GM12864 (cell line): ENCODE measurements around the gene CFB.

Source experiments
- DNase-seq: peaks from one replicate; pipeline ENCODE4 v3.0.0-alpha.2; 2011; ENCODE audit warnings: low read depth
- H3K4me3 ChIP-seq: 2 replicates; pipeline ENCODE4 v1.5.1; 2011; ENCODE audit warnings: mild to moderate bottlenecking, low read depth, low read length, control low read depth
- TF ChIP-seq, protein P1 (sequence below): IDR thresholded peaks from 2 replicates; pipeline ENCODE4 v1.5.1; 2011; ENCODE audit warnings: low read depth, mild to moderate bottlenecking, moderate library complexity, low read length, control low read depth, inconsistent platforms; ENCODE audit errors: missing control alignments

The CFB gene

DNA sequence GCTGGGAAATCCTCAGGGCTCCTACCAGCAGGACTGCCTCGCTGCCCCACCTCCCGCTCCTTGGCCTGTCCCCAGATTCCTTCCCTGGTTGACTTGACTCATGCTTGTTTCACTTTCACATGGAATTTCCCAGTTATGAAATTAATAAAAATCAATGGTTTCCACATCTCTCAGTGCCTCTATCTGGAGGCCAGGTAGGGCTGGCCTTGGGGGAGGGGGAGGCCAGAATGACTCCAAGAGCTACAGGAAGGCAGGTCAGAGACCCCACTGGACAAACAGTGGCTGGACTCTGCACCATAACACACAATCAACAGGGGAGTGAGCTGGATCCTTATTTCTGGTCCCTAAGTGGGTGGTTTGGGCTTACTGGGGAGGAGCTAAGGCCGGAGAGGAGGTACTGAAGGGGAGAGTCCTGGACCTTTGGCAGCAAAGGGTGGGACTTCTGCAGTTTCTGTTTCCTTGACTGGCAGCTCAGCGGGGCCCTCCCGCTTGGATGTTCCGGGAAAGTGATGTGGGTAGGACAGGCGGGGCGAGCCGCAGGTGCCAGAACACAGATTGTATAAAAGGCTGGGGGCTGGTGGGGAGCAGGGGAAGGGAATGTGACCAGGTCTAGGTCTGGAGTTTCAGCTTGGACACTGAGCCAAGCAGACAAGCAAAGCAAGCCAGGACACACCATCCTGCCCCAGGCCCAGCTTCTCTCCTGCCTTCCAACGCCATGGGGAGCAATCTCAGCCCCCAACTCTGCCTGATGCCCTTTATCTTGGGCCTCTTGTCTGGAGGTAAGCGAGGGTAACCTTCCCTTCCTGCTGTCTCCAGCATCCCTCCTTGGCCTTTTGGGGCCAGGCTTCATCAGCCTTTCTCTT, at the start of gene CFB:
Gene CFB, plus strand, starts transcription at position 589 of the 863 bp plus-strand sequence. Its CDS starts 127 bp downstream, at position 716.
- H3K4me3 ChIP-seq: no peak within 1 kb of the TSS
- no peak for DNase-seq
- TF ChIP-seq, protein P1, sequence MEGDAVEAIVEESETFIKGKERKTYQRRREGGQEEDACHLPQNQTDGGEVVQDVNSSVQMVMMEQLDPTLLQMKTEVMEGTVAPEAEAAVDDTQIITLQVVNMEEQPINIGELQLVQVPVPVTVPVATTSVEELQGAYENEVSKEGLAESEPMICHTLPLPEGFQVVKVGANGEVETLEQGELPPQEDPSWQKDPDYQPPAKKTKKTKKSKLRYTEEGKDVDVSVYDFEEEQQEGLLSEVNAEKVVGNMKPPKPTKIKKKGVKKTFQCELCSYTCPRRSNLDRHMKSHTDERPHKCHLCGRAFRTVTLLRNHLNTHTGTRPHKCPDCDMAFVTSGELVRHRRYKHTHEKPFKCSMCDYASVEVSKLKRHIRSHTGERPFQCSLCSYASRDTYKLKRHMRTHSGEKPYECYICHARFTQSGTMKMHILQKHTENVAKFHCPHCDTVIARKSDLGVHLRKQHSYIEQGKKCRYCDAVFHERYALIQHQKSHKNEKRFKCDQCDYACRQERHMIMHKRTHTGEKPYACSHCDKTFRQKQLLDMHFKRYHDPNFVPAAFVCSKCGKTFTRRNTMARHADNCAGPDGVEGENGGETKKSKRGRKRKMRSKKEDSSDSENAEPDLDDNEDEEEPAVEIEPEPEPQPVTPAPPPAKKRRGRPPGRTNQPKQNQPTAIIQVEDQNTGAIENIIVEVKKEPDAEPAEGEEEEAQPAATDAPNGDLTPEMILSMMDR: no peak

DNA sequence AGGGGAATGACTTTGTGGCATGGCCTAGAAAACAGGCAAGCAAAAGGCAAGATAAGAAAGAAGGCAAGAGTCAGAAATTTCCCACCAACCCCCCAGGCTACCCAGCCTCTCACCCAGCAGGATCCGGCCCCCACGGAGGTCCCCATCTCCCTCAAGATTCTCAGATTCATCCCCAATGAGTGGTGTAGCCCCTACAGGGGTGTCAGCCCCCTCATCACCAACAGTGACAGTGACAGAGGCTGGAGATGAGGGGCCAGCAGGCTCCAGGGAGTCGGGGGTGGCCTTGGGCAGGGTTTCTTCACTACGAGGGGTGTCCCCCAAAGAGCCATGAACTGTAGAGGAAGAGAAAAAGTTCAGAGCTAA, 49.4 kb upstream of the CFB start:
- no peak for DNase-seq
- TF ChIP-seq, protein P1: no peak
- peak overlapping the region; percentile 94 for H3K4me3 ChIP-seq

DNA sequence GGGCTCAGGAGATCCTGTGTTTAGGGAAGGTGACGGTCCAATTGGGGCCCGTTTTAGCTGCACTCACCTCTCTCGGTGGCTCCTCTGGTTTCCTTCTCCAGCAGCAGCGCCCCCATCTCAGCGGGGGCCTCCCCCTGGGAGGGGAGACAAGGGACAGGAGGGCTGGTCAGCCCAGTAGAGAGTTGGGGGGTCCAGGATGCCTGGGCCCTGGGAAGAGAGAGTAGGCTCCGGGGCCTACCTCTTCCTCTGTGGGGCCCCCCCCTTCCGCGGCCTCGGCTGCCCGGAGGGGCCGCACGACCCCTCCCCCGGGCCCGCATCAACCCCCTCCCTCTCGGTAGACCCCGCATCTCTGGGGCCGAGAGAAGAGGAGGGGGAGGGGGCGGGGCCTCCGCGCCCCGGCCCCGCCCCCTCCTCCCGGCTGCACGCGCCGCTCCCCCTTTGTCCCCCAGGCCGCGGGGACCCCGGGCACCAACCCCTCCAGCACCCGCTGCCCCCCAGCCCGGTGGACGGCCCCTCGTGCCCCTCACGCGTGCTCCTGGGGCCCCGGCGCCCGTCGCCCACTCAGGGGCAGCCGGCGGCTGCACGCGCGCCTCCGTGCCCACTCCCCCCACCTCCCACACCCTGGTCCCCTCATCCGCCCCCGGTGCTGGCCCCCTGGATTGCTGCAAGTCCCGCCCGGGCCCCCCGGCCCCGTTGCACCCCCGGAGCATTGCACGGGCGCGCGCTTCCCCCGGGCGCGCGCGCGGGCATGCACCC, 48.9 kb upstream of the CFB start:
- DNase-seq: no peak
- peak overlapping the region; percentile 94 for H3K4me3 ChIP-seq
- TF ChIP-seq, protein P1: no peak

DNA sequence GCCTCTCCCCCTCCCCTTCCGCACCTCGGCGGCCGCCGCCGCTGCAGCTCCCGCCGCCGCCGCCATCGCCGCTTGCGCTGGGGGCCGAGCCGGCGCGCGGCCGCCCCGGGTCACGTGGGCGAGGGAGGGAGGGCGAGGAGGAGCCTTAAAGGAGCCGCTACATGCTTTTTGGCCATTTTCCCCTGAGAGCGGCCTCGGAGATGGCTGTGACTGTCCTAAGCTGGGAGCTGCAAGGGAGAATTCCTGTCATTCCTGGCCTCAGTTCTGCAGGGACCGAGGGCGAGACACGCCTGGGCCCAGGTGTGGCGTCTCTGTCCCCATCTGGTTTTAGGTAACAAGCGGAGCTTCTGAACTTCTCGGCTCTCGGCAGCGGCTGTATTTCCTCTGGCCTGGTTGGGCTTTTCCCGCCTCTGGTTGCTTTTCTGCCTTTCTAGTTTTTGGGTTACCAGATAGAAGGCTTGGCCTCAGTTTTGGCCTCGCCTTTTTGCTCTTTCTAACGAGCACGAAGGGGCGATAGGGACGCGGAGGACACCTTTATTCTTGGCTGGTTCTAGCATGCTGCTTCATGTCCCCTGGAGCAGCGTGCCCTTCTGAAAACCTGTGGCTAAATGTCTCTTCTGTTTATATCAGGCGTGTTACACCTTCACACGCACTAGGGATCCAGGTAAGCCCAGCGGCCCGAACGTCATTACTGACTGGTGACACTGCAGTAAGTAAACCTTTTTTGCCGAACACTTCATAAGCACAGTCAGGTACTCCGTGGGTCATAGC, 48.1 kb upstream of the CFB start, which contains the start of gene EHMT2:
Gene EHMT2, minus strand, starts transcription at position 87 of the 771 bp plus-strand sequence. Its CDS starts 21 bp downstream, at position 66.
- peak within 1 kb of the TSS; percentile 94 for H3K4me3 ChIP-seq
- TF ChIP-seq, protein P1: peak; percentile 2
- DNase-seq: no peak

DNA sequence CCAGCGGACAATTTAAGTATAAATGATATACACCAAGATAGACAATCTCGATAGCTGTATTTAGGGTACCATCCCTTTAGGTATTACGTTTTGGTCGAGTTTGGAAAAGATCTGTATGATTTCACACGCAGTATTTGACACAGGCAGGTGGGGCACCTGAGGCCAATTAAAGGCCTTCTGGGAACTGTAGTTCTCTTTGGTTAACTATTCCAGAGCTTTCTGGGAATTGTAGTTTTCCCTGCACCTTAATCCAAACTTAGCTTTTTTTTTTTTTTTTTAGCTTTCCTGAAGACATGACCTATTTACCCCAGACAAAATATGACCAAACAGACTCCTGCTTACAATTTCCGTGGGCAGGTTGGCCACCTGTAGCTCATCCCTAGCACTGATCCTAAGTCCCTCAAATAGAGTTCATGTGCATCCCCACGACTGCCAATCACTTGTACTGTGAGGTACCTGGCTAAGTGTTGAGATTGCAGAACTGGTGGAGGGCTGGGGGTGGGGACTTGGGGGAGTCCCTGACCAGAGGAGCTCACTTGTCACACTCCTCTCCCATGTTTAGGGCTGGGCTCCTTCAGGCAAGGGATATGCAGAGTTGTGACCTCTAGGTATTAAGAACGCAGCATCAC, 47.4 kb upstream of the CFB start:
- DNase-seq: no peak

DNA sequence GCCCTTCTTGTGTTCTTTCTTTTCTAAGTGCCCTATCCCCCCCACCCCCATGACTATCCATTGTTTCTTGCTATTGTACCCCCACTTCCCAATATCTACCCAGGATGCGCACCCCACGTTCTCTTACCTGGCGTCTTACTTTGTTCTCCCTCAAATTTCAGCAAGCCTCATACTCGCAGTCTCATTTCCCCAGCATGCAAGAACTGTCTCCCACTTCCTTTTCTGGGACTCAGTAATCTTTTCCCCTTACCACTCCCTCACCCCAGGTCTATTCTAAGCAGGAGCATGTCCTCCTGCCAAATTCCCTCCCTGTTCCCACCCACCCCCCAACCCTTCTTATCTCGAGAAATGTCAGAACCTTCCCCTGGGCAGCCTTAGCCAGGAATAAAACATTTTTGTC, 46.7 kb upstream of the CFB start:
- H3K4me3 ChIP-seq: no peak overlapping the region
- DNase-seq: no peak
- TF ChIP-seq, protein P1: no peak

More for the DNA sequence above, 47.4 kb upstream of the CFB start:
- TF ChIP-seq, protein P1: no peak
- H3K4me3 ChIP-seq: peak overlapping the region; percentile 94
